ENCODE data around the gene TBC1D9B. TPM values are rescaled to one million over a fixed set of nuclear protein-coding genes. Genes with fewer than 3 reads are reported as not detected.
A peak's percentile ranks its signal among the peaks of the same experiment; 100 is the strongest.

TBC1D9B gene
- polyA plus RNA-seq, 4 donors = 32.4 to 80.6 (median 54.7) TPM

DNA sequence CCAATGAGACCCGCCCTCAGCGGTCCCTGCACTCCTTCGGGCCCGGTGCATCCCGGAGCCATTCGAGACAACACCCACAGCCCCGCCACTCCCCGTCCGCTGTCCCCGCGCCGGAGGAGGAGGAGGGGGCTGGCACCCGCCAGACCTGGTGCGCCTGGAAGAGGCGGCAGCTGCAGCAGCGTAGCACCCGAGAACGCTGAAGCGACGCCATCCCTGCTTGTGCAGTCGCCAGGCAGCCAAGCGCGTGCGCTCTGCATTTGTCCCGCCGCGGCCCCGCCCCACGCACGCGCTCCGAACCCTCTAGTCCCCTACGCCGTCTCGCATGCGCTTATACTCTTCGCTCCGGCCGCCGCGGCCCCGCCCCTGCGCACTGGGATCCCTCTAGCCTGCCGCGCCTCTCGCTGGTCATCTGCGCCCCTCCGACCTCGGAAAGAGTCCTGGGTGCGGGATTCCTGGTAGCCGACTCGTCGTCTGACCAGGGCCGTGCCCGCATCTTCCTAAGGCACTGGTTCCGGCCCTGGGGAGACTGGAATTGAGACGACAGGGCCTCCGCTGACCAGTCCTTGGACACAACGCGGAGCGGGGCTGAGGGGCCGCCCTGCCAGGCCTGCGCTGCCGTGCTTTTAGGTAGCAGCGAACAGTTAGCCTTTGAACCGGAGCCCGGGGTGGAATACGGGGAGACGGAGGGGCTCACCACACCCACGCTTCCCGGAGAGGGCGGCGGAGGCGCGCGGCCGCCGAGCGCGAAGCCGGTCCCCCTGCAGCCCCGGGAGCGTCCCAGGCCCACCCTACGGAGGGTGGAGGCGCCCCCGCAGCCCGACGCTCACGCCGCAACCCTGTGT, 48.9 kb downstream of the TBC1D9B start, which contains the start of gene MRNIP:
Gene MRNIP (minus strand): TSS at position 232 of the 842 bp plus-strand sequence. CDS start 21 bp downstream, at position 211.
- Histone ChIP-seq H3K27ac (ENCODE audit: low read depth in 1 of 3, low read length in 2 of 3) (peak within 1 kb of the TSS; percentile 79 to 87 (median 80)), H3K9me3 (ENCODE audit: control insufficient read depth in 2 of 2, insufficient read depth in 1 of 2, low read depth in 1 of 2, low read length in 1 of 2) (peaks cover 0 to 12% of the 10 kb centered on the region in 2 donors), H3K36me3 (ENCODE audit: control insufficient read depth in 3 of 3, insufficient read depth in 2 of 3, low read depth in 1 of 3, low read length in 3 of 3) (peaks cover 4 to 24% (median 7%) of the 10 kb centered on the region in 3 donors), H3K27me3 (ENCODE audit: control insufficient read depth in 3 of 3, insufficient read depth in 3 of 3, low read length in 3 of 3) (no peaks in the 10 kb centered on the region), H3K4me1 (ENCODE audit: control insufficient read depth in 3 of 3, insufficient read depth in 2 of 3, low read depth in 1 of 3, low read length in 2 of 3) (no peaks in the 10 kb centered on the region), H3K4me3 (ENCODE audit: low read depth in 1 of 3, low read length in 3 of 3) (peak within 1 kb of the TSS; percentile 70 to 82 (median 79))
- FAIRE-seq (no peak), DNase-seq (peak; percentile 95 to 98)
- WGBS, 3 donors = 0 to 1% (median 1%) methylated on average over 77 to 90 of the region's 90 CpGs

DNA sequence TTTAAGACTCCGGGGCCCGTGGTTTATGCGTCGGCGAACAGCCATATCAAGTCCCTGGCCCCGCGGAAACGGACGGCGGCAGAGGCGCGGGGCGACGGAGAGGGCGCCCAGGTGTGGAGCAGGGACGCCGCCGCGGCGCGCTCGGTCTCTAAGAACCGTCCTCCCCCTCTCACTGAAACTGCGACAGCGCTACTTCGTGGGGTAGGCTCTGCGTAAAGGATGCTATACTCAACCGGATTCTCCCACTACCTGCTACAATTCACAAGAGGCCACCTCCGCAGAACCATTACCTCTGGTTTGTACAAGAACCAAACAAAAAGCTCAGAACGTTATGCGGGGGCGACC, 49.5 kb downstream of the TBC1D9B start:
- Histone ChIP-seq H3K4me1 (ENCODE audit: control insufficient read depth in 3 of 3, insufficient read depth in 2 of 3, low read depth in 1 of 3, low read length in 2 of 3) (no peaks in the 10 kb centered on the region), H3K27me3 (ENCODE audit: control insufficient read depth in 3 of 3, insufficient read depth in 3 of 3, low read length in 3 of 3) (no peaks in the 10 kb centered on the region), H3K27ac (ENCODE audit: low read depth in 1 of 3, low read length in 2 of 3) (peak overlapping the region; percentile 0 to 87 (median 56)), H3K4me3 (ENCODE audit: low read depth in 1 of 3, low read length in 3 of 3) (peak overlapping the region; percentile 70 to 82 (median 79)), H3K9me3 (ENCODE audit: control insufficient read depth in 2 of 2, insufficient read depth in 1 of 2, low read depth in 1 of 2, low read length in 1 of 2) (peaks cover 0 to 12% of the 10 kb centered on the region in 2 donors), H3K36me3 (ENCODE audit: control insufficient read depth in 3 of 3, insufficient read depth in 2 of 3, low read depth in 1 of 3, low read length in 3 of 3) (peaks cover 4 to 20% (median 5%) of the 10 kb centered on the region in 3 donors)
- WGBS, 3 donors = 0 to 1% (median 0%) methylated on average over 32 of the region's 32 CpGs
- peak; percentile 57 to 78 for DNase-seq
- FAIRE-seq = no peak

DNA sequence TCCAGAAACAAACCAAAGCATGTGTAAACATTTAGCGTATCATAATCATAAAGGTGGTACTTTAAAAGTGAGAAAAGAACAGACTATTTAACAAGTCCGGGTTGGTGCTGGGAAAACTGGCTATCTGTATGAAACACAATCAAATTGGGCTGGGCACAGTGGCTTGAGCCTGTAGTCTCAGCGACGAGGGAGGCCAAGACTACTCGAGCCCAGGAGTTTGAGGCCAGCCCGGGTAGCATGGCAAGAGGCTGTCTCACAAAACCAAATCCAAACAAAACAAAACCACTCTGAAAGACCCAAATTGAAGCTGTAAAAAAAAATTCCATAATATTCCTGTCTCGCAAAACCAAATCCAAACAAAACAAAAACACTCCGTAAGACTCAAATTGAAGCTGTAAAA, 53.3 kb downstream of the TBC1D9B start:
- DNase-seq (no peak), FAIRE-seq (no peak)
- H3K36me3 ChIP-seq (ENCODE audit: control insufficient read depth in 3 of 3, insufficient read depth in 2 of 3, low read depth in 1 of 3, low read length in 3 of 3) = peaks cover 0 to 45% (median 9%) of the 10 kb centered on the region in 3 donors
- H3K27ac ChIP-seq (ENCODE audit: low read depth in 1 of 3, low read length in 2 of 3) = no peak overlapping the region
- H3K9me3 ChIP-seq (ENCODE audit: control insufficient read depth in 2 of 2, insufficient read depth in 1 of 2, low read depth in 1 of 2, low read length in 1 of 2) = no peaks in the 10 kb centered on the region
- WGBS, 3 donors = 92 to 98% (median 93%) methylated on average over 8 of the region's 8 CpGs
- no peak overlapping the region for H3K4me3 ChIP-seq (ENCODE audit: low read depth in 1 of 3, low read length in 3 of 3)
- H3K27me3 ChIP-seq (ENCODE audit: control insufficient read depth in 3 of 3, insufficient read depth in 3 of 3, low read length in 3 of 3) = no peaks in the 10 kb centered on the region
- H3K4me1 ChIP-seq (ENCODE audit: control insufficient read depth in 3 of 3, insufficient read depth in 2 of 3, low read depth in 1 of 3, low read length in 2 of 3) = no peaks in the 10 kb centered on the region

DNA sequence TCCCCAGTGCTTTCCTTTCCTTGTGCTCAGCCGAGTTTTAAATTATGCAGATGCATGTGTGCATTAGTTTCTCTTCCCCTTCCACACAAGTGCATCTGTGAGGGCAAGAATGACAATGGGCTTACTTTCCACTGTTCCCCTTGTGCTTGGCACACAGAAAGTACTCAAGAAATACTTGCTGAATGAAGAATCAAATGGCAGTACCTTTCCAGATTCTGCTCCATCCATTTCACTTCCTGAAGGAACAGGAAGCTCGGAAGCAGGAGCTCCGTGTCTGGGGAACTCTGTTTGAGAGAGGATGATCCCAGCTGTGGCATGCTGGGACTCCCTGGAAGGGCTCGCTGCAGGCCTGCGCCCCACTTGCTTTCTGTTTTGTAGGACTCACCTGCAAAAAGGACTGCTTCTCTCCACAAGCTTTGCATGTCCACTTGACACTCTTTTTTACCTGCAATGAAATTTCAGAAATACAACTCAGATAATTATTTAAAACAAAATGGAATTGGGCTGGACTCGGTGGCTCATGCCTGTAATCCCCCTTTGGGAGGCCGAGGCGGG, 54.6 kb downstream of the TBC1D9B start:
- H3K9me3 ChIP-seq (ENCODE audit: control insufficient read depth in 2 of 2, insufficient read depth in 1 of 2, low read depth in 1 of 2, low read length in 1 of 2) = no peaks in the 10 kb centered on the region
- H3K4me1 ChIP-seq (ENCODE audit: control insufficient read depth in 3 of 3, insufficient read depth in 2 of 3, low read depth in 1 of 3, low read length in 2 of 3) = no peaks in the 10 kb centered on the region
- DNase-seq (no peak), FAIRE-seq (no peak)
- no peaks in the 10 kb centered on the region for H3K27me3 ChIP-seq (ENCODE audit: control insufficient read depth in 3 of 3, insufficient read depth in 3 of 3, low read length in 3 of 3)
- H3K27ac ChIP-seq (ENCODE audit: low read depth in 1 of 3, low read length in 2 of 3) = no peak overlapping the region
- no peak overlapping the region for H3K4me3 ChIP-seq (ENCODE audit: low read depth in 1 of 3, low read length in 3 of 3)
- WGBS, 3 donors = 81 to 84% (median 82%) methylated on average over 8 of the region's 8 CpGs
- peaks cover 0 to 47% (median 9%) of the 10 kb centered on the region in 3 donors for H3K36me3 ChIP-seq (ENCODE audit: control insufficient read depth in 3 of 3, insufficient read depth in 2 of 3, low read depth in 1 of 3, low read length in 3 of 3)

DNA sequence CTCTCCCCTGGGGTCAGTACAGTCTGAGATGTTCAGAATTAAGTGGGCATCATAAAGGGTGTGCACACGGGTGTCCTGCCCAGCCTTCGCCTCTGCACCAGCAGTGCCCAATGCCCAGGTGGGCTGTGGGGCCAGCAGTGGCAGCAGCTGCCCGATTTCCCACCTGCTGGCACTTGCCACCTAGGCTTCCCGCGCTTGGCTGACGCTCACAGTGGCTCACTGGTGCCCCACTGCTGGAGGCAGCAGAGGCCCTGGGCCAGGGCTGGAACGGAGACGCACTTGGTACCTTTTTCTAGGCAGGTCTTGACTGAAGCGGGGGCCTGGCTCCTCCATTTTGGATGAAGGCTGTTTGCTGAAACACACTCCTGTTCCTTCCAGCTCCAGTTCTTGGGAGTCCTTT, 66.1 kb downstream of the TBC1D9B start:
- Histone ChIP-seq H3K27me3 (ENCODE audit: control insufficient read depth in 3 of 3, insufficient read depth in 3 of 3, low read length in 3 of 3) (no peaks in the 10 kb centered on the region), H3K4me1 (ENCODE audit: control insufficient read depth in 3 of 3, insufficient read depth in 2 of 3, low read depth in 1 of 3, low read length in 2 of 3) (peaks cover 0 to under 1% (median under 1%) of the 10 kb centered on the region in 3 donors), H3K36me3 (ENCODE audit: control insufficient read depth in 3 of 3, insufficient read depth in 2 of 3, low read depth in 1 of 3, low read length in 3 of 3) (peaks cover 7 to 77% (median 13%) of the 10 kb centered on the region in 3 donors), H3K27ac (ENCODE audit: low read depth in 1 of 3, low read length in 2 of 3) (no peak overlapping the region), H3K4me3 (ENCODE audit: low read depth in 1 of 3, low read length in 3 of 3) (no peak overlapping the region), H3K9me3 (ENCODE audit: control insufficient read depth in 2 of 2, insufficient read depth in 1 of 2, low read depth in 1 of 2, low read length in 1 of 2) (peaks cover 0 to 4% of the 10 kb centered on the region in 2 donors)
- 89 to 94% (median 93%) methylated on average over 9 of the region's 9 CpGs for WGBS, 3 donors
- FAIRE-seq = no peak
- DNase-seq = no peak

DNA sequence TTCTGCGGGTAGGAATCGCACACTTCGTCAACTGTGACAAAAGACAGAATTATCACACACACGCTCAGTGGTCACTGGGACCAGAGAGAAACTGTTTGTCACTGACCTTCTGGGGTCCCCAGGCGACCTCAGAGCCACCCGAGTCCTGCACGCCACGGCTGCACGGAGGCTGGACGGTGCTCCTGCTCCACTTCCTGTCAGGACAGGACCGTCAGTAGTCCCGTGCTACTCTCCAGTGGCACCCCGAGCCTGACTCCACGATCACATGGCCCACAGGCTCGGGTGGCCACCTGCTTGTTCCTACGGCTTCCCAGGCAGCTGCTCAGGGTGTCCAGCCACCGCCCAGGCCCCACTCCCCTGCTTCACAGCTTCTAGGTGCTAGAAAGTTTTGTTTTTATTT, 66.9 kb downstream of the TBC1D9B start:
- DNase-seq (no peak), FAIRE-seq (no peak)
- Histone ChIP-seq H3K27me3 (ENCODE audit: control insufficient read depth in 3 of 3, insufficient read depth in 3 of 3, low read length in 3 of 3) (no peaks in the 10 kb centered on the region), H3K4me1 (ENCODE audit: control insufficient read depth in 3 of 3, insufficient read depth in 2 of 3, low read depth in 1 of 3, low read length in 2 of 3) (peaks cover 0 to 3% (median 2%) of the 10 kb centered on the region in 3 donors), H3K27ac (ENCODE audit: low read depth in 1 of 3, low read length in 2 of 3) (no peak overlapping the region), H3K9me3 (ENCODE audit: control insufficient read depth in 2 of 2, insufficient read depth in 1 of 2, low read depth in 1 of 2, low read length in 1 of 2) (peaks cover 0 to 4% of the 10 kb centered on the region in 2 donors), H3K4me3 (ENCODE audit: low read depth in 1 of 3, low read length in 3 of 3) (no peak overlapping the region), H3K36me3 (ENCODE audit: control insufficient read depth in 3 of 3, insufficient read depth in 2 of 3, low read depth in 1 of 3, low read length in 3 of 3) (peaks cover 13 to 77% (median 15%) of the 10 kb centered on the region in 3 donors)
- 89 to 92% (median 91%) methylated on average over 17 of the region's 17 CpGs for WGBS, 3 donors

DNA sequence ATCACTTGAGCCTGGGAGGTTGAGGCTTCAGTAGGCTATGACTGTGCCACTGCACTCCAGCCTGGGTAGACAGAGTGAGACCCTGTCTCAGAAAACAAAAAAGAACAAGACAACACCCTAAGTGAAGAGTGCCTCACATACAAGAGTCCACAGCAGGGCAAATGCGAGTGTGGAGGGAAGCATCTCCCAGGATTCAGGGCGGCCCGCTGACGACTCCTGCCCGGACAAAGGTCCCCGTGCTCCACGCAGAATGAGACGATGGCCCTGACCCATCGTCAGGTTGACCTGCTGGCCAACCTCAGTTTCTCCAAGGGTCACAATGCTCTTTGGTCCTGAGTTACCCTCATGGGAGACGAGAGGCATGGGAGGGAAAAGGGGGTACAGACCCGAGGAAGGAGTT, 67.4 kb downstream of the TBC1D9B start:
- no peak overlapping the region for H3K27ac ChIP-seq (ENCODE audit: low read depth in 1 of 3, low read length in 2 of 3)
- H3K4me1 ChIP-seq (ENCODE audit: control insufficient read depth in 3 of 3, insufficient read depth in 2 of 3, low read depth in 1 of 3, low read length in 2 of 3) = peaks cover 0 to 3% (median 2%) of the 10 kb centered on the region in 3 donors
- H3K36me3 ChIP-seq (ENCODE audit: control insufficient read depth in 3 of 3, insufficient read depth in 2 of 3, low read depth in 1 of 3, low read length in 3 of 3) = peaks cover 13 to 75% (median 15%) of the 10 kb centered on the region in 3 donors
- H3K4me3 ChIP-seq (ENCODE audit: low read depth in 1 of 3, low read length in 3 of 3) = no peak overlapping the region
- H3K27me3 ChIP-seq (ENCODE audit: control insufficient read depth in 3 of 3, insufficient read depth in 3 of 3, low read length in 3 of 3) = no peaks in the 10 kb centered on the region
- H3K9me3 ChIP-seq (ENCODE audit: control insufficient read depth in 2 of 2, insufficient read depth in 1 of 2, low read depth in 1 of 2, low read length in 1 of 2) = peaks cover 0 to 4% of the 10 kb centered on the region in 2 donors
- no peak for DNase-seq
- WGBS, 3 donors = 85 to 90% (median 88%) methylated on average over 11 of the region's 11 CpGs
- no peak for FAIRE-seq

DNA sequence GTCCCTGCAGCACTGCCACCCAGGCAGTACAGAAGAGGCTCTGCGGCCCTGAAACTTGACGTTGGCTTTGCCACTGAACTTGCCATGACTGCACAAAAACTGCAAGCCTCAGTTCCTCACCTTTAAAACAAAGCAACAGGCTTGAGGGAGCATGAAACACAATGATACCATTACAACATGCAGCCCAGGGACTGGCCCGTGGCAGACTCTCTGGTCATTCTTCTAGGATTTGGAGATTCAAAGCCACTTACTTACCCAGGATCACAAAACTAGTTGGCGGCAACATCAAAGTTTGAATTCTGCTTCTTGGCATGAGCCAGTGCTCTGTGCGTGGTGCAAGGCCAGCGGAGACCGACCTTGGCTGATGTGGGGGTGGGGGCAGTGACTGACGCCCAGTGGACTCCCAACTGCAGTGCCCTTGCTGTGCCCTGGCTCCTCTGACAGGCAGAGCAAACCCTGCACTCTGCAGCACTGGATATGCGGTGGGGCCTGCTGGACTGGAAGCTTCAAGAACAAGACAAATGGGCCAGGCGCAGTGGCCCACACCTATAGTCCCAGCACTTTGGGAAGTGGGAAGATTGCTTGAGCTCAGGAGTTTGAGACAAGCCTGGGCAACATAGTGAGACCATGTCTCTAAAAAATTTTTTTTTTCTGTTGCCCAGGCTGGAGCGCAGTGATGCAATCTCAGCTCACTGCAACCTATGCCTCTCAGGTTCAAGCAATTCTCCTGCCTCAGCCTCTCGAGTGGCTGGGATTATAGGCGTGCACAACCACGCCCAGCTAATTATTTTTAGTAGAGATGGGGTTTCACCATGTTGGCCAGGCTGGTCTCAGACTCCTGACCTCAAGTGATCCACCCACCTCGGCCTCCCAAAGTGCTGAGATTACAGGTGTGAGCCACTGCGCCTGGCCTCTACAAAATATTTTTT, 68.1 kb downstream of the TBC1D9B start:
- 79 to 82% (median 81%) methylated on average over 16 of the region's 16 CpGs for WGBS, 3 donors
- peaks cover 0 to 4% of the 10 kb centered on the region in 2 donors for H3K9me3 ChIP-seq (ENCODE audit: control insufficient read depth in 2 of 2, insufficient read depth in 1 of 2, low read depth in 1 of 2, low read length in 1 of 2)
- H3K27me3 ChIP-seq (ENCODE audit: control insufficient read depth in 3 of 3, insufficient read depth in 3 of 3, low read length in 3 of 3) = no peaks in the 10 kb centered on the region
- H3K4me1 ChIP-seq (ENCODE audit: control insufficient read depth in 3 of 3, insufficient read depth in 2 of 3, low read depth in 1 of 3, low read length in 2 of 3) = peaks cover 0 to 3% (median 2%) of the 10 kb centered on the region in 3 donors
- peaks cover 13 to 75% (median 15%) of the 10 kb centered on the region in 3 donors for H3K36me3 ChIP-seq (ENCODE audit: control insufficient read depth in 3 of 3, insufficient read depth in 2 of 3, low read depth in 1 of 3, low read length in 3 of 3)
- no peak overlapping the region for H3K4me3 ChIP-seq (ENCODE audit: low read depth in 1 of 3, low read length in 3 of 3)
- no peak for DNase-seq
- FAIRE-seq = no peak
- no peak overlapping the region for H3K27ac ChIP-seq (ENCODE audit: low read depth in 1 of 3, low read length in 2 of 3)
